GM12801 (cell line): ENCODE measurements around the gene MRPS21.

Experiments used
- CTCF ChIP-seq: IDR thresholded peaks from one replicate; pipeline ENCODE4 v1.5.1; 2011; ENCODE audit warnings: control low read depth; ENCODE audit not compliant: insufficient read length; ENCODE audit errors: extremely low read depth

The MRPS21 gene

DNA sequence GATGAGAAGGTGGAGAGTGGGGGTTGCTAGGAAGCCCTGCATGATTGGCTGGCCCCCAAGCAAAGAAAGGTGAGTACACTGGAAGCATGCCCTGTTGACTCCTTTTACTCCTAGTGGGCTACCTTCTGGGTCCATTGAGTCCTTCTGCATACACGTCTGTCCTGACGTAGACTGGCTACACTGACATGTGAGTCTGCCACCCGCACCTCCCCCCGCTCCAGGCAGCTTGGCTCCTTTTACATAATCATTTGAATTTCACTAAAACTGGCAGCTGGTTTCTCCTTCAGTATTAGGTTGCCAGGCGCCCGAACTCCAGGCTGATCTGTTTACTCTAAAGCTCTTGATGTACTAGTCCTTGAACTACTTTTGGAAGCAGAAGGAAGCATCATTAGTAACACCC lies 8.7 kb downstream of the MRPS21 start:
- no peak for TF ChIP-seq CTCF

GRCh38 chr1:150302902-150303301 lies 9.2 kb downstream of the MRPS21 start:
- no peak for TF ChIP-seq CTCF

- TF ChIP-seq CTCF = no peak
Measured at GRCh38 chr1:150309758-150310508, 16.3 kb downstream of the MRPS21 start.

DNA sequence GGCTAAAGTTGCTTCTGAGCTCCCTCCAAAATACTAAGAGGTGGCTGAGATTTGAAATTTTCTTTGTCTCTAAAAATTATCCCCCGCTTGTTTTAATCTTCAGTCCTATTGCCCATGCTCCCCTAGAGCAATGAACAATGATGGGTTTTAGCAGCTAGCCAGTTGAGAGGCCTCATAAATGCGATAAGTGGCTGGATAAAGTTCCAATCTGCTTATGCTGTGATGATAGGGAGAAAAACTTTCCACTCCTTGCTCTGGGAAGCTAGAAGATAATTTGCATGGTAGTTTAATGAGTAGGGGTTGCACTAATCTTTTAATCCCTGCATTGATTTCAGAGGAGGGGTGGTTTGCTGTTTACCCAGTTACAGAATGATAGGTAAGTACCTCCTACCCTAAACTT lies 18.1 kb downstream of the MRPS21 start:
- no peak for TF ChIP-seq CTCF

DNA sequence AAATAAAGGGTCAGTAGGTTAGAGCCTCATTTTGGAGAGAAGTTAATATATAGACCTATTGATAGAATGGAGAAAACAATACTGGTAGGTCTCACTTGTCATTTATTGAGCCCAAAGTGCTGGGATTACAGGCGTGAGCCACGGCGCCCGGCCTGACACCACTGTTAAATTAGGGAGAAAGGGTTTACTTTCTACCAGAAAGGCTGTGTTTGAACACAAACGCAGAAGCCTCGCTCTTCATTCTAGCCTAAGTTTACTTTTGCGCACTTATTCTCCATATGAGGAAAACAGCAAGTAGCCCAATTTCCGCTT lies 27.0 kb downstream of the MRPS21 start:
- TF ChIP-seq CTCF = no peak

DNA sequence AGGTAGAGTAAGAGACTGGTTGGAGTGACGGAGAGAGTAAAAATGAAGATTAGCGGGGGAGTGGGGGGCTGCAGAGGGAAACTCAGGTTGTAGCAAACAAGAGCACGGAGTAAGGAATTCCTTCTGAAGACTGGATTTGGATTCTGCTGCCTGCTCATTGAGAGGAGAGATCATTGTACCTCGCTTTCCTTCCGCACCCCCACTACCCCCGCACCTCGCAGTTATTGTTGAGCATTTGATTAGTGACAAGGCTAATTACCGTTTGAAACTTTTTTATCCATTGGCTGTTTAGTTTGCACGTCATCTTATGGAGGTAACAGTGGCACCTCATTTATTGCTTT lies 28.1 kb downstream of the MRPS21 start:
- no peak for TF ChIP-seq CTCF

GRCh38 chr1:150322310-150322709 lies 28.6 kb downstream of the MRPS21 start:
- no peak for TF ChIP-seq CTCF
